Inferior parietal cortex (tissue), 1 donor: ENCODE results near the gene DLST.
A peak's percentile ranks its signal among the peaks of the same experiment; 100 is the strongest.

Source experiments
- DNase-seq: peaks from one replicate; pipeline ENCODE4 v3.0.0-alpha.2; 2016; ENCODE audit errors: extremely low spot score

DLST gene

DNA sequence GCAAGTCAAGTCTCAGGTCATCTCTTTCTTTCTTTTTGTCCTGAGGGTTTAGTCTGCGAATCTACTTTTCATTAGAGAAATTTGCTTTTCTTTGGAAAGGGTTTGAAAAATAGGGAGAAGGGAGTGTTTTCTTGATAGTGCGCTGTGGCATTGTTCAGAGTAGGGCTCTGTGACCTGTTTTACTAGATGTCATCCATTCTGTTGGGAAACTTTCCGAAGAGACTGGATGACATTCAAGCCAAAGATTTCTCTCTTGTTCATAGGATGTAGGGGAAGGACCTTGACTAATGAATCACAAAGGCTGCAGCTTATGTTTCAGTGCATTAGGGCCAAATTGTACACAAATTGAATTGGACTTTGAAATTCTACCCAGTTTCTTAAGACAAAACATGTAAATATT is 14.7 kb downstream of the DLST start:
- DNase-seq = no peak

DNA sequence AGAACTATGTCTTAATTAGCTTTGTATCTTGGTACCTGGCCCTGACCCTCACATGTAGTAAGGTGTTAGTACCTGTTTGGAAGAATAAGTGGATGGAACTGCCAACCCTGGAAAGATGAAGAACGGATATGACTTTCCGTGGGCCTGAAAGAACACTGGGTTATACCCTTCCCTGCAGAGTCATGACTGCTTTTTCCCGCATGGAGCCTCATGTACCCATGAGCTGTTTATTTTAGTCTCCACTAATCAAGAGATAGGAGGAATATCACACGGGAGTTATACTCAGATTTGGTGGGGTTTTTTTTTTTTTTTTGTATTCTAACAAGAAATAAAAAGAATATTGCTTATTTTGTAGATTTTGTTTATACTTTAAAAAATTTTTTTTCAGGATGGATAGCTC is 15.9 kb downstream of the DLST start:
- DNase-seq = no peak

DNA sequence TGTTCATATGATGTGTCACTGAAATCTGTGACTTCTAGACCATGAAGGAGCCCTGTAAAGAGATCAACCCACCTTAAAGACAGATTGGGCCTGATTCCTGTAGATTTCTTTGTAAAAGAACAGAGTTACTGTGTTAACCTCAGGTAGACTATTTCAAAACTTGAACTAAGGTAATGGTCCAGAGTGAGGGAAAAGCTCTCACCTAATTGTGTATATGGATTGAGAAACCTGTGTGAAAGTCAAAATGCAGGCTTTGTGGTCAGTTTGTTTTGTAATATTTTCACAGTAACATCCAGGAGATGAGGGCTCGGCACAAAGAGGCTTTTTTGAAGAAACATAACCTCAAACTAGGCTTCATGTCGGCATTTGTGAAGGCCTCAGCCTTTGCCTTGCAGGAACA is 16.4 kb downstream of the DLST start:
- DNase-seq = no peak

DNA sequence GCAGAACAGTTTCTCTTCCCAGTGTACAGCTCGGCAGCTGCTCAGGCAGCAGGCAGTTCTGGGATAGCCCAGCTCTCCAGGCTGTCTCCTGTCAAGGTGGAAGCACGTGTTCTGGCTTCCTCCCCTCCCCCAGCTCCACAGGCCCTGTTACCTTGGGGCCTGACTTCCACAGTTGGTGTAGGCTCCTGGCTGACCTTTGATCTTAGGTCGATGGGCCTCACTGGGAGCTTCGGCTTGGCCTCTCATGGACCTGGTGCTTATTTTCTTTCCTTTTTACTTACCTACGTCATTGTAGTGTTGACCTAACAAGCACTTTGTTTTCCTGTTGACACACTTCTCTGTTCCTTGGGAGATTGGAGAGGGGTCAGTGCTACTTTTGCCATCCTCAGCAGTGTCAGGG is 17.0 kb downstream of the DLST start:
- no peak for DNase-seq

DNA sequence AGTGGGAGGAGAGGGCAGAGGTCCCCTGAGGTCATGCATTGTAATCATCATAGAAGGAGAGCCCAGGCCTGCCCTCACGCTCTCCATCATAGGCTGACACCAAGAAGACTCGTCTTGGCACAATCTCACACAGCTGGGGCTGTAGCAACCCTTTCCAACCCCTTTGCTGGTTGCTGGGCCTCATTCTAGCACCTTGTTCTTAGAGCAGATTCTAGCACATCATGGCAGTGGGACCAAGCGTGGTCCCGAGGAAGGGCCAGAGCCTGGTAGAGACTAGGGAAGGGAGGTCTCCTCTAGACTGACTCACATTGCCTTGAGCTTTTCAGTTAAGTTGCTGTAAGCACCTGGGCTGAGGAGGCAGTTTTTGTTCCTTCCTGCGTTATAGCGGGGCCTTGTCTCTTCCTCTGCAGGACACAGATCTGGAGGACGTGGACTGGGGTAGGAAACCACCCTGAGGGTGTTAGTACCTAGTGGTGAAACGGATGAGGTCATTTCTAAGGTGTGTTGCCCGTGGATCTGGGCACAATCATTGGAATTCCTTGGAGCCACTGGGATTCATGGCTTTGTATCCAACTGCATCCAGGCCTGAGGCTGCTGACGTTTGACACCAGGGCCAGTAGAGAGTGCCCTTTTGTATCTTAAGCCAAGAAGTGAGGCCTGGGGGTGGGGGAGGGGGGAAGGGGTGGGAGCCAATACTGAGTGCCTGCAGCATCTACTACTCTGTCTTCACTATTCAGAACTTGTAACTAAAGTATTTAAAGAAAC is 21.4 kb downstream of the DLST start:
- DNase-seq = no peak

DNA sequence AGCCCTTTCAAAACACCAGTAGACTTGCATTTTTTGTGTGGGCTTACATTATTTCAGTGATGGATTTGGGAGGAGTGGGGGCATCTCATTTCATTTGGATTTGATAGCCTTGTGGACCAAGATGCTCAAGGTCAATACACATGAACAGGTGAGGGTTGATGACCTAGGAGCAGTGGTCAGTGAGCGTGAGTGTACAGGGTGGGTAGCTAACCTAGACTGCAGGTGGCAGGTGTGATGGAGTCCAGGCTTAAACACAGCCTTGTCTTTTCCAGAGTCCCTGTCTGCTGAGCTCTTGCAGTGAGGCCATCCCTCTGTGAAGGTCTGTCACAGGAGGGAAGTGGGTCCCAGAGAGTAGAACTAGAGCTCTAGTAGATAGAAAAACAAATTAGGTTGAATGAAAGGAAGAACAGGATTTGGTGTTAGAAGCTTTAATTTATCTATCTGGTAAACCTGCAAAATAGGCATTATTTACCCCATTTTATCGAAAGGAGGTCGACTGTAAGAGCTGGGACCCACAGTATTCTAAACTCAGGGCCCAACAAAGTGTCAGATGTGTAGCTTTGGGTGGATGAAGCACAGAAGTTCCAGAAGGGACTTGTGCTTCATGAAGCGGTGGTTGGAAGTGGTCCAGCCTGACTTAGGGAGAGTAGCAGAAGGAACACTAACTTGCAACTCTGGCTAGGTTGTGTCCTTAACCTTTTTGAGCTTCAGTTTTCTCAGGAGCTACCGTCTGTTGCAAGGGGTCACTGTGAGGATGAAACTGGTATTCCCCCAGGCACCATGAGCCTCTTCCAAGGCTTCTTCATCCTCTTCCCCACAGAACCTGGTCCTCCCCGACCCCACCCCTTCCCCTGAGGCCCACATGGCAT is 23.2 kb downstream of the DLST start:
- no peak for DNase-seq

DNA sequence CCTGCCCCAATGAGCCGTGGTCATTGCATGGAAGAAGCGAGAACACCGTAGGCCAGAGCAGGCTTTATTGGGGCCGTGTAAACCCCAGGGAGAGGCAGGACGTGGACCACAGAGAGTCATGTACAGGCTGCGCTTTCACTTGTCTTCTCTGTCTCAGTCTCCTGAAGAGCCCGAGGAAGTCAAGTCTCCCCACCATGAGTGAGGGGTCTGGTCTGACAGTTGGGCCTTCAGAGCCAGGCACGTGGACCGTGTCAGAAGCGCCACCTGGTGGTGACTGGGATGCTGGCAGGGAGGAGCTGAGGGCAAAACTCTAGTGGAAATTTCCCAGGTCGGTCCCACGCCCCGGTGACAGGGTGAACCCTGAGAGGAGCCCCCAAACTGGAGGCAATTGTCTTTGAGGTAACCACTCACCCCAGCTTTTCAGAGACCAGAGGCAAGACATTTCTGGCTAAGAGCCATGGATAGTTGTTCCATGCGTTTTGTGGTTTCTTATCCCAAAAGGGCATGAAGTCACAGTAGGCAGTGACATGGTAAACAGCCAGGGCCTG is 24.0 kb downstream of the DLST start:
- peak; percentile 76 for DNase-seq

DNA sequence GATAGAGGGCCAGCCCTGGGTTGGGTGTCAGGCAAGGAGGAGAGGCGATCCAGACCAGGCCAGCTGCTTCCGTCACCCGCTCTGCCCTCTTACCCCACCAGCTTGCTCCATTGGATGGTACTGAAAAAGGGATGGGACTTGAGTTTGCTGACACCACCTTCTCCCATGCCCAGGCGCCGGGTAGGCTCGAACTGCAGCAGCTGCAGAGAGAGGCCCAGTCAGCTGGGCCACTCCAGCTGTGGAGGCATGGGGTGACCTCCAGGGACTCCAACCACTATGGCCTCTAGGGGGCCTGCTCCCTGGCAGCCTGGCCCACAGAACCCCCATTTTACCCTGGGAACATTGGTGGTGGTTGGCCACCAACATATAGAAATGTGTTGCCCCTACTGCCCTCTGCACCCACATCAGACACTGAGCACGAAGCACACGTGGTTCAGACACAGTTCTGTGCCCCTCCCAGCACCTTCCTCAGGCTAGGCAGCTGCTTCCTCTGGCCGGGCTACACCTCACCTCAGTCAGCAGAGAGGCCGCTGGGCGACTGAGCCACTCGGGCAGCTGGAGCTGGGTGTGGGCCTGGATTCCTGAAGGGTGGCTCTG is 25.3 kb downstream of the DLST start:
- no peak for DNase-seq

DNA sequence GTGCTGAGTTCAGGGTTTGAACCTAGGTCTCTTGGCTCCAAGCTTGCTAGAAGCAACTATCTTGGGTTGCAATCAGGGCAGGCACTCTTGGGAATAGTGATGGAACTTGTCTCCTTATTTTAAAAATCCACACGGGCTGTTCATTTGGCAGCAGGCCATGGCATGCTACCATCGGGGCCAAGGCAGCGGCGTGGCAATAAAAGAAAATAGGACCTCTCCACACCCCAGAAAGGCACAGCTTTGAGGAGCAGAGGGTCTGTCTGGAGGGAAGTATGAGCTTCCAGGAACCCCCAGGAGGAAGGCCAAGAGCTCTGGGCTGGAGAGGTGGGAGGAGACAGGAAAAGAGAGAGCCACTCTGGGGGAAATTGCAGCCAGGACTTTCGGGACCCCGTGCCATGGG is 26.0 kb downstream of the DLST start:
- no peak for DNase-seq

DNA sequence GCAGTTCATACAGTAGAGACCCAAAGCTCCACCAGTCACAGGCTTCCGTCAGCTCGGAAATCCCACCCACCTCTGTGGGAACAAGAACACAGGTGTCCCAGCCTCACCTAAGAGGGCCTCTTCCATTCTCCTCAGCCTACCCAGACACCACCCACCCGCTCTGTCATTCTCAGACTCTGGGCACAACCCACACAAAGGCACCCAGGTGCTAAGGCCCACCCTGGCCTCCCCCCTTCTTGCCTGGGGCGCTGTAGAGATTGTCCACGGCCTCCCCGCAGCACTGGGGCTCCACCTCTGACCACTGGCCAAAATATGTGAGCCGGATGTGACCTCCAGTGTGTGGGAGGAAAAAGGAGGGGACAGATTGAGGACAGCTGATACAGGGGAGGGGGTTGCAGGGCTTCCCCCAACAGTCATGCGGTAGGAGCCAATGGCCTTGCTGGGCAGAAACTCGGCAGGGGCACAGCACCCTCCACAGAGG is 27.2 kb downstream of the DLST start:
- no peak for DNase-seq

DNA sequence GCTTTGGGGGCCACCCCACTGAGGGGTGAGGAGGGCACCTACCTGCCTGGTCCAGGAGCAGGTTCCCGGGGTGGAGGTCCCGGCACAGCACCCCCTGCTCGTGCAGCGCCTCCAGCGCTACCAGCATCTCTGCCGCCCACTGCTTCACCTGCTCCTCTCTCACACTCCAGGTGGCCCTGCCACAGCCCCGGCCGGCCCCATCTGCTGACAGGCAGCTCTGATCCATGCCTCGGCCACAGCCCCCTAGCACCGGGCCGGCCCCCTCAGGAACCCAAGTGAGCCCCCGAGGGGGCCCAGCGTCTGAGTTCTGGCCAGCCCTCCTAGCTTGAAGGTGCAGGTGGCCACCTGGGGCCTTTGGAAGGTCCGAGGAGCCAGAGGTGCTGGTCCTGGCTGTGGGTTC is 27.8 kb downstream of the DLST start:
- DNase-seq = no peak

DNA sequence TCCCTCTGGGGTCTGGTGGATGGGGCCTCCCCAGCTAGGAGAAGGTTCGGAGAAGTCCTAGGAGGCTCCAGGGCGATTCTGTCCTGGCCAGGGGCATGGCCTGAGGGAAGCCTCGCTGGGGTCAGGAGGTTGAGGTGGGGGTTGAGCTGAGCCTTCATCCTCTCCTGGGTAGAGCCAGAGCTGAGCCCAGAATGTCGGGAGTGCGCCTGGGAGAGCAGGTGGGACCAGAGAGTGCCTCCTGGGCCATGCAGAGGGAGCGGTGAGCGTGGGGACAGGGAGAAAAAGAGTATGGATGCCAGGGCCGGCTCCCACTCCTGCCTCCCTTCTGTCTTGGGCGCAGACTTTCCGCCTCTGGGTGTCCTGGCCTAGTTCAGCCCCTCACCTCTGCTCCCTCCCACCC is 28.2 kb downstream of the DLST start:
- no peak for DNase-seq

DNA sequence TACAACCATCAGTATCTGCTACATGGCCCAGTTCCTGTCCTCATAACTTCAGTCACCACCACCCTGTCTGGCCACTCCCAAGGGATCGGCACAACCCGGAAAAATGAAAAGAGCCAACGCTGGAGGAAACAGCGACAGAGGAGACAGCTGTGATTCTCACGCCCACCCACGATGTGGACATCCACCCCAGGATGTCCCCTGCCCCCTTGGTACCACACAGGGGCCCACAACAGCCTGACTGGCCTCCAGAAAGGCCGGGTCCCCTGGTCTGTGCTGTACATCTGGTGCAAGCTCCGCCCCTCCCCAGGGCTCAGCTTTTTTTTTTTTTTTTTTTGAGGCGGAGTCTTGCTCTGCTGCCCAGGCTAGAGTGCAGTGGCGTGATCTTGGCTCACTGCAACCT is 28.8 kb downstream of the DLST start:
- no peak for DNase-seq

DNA sequence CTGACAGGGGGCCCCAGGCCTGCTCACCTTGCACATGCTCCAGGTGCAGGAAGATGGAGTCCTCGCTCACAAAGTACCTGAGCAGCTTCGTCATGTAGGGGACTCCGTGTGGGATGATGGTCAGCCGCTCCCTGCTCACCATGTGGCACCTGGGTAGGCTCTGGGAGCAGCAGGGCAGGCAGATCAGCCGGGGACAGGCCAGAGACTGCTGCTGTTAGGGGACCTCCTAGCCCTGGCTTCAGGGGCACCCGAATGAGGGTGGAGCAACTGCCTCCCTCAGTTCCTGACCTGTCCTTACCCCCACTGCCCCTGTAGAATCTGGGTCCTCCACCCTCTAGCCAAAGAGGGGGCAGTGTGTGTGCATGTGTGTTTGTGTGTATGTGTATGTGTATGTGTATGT is 29.5 kb downstream of the DLST start:
- DNase-seq = no peak

DNA sequence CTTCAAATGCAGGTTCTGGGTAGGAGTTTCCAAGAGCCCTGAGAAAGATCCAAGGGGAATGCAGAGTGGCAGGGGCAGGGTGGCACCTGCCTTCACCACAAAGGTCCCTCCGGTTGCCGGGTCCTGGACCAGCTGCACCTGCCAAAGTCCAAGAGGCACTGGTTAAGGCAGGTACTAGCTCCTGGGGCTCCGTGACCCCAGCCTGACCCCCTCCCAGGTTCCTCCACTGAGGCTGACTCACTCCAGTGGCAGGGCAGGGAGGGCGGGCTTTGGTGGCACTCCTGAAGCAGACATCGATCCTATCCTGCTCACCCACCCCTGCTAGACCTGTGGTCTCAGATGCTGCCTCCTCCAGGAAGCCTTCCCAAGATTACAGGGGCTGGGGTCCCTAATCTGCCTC is 30.0 kb downstream of the DLST start:
- DNase-seq = no peak

DNA sequence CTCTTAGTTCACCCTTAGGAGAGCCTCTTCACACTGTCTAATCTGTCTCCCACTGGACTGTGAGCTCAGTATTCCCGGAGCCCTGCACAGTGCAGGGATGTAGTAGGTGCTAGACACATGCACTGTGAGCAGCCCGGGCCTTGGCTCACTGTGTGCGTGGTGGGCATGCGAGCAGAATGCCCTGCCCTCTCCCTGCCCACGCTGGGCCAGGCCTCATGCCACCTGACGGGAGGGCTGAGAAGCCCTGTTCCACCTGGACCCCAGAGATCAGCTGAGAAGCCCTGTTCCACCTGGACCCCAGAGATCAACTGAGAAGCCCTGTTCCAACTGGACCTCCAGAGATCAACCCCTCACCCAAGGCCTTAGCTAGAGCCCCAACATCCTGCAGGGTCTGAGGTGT is 30.4 kb downstream of the DLST start:
- no peak for DNase-seq

DNA sequence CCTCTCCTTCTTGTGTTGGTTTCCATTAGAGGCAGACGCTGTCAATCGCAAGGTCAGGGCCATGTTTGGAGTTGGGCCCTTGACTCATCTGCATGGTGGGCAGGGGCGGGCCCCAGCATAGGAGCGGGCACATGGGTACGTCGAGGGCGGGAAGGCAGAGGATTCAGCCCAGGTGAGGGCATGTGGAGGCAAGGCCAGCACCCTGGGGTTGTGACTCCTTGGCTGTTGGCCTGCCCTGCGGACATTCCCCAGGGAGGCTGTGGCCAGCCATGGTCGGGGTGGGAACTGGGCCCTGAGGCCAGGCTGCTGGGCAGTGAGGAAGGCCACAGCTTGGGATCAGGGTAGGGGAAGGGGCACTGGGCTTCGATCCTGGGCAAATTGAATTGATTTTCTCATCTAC is 31.1 kb downstream of the DLST start:
- no peak for DNase-seq

DNA sequence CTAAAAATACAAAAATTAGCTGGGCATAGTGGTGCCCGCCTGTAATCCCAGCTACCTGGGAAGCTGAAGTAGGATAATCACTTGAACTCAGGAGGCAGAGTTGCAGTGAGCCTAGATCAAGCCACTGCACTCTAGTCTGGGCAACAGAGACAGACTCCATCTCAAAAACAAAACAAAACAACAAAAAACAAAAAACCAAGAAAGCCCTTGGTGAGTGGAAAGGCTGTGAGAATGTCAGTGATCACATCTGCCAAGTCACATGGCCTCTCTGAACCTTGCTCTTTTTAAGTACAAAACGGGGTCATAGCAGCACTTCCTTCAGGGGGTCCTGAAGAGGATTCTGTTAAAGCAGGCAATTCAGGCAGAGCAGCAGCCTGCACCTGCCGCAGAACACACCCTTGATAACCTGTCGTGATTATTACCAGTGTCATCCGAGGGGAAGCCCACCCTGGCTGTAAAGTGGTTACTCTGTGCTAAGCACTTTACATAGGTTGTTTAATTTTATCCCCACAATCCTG is 31.7 kb downstream of the DLST start:
- no peak for DNase-seq

DNA sequence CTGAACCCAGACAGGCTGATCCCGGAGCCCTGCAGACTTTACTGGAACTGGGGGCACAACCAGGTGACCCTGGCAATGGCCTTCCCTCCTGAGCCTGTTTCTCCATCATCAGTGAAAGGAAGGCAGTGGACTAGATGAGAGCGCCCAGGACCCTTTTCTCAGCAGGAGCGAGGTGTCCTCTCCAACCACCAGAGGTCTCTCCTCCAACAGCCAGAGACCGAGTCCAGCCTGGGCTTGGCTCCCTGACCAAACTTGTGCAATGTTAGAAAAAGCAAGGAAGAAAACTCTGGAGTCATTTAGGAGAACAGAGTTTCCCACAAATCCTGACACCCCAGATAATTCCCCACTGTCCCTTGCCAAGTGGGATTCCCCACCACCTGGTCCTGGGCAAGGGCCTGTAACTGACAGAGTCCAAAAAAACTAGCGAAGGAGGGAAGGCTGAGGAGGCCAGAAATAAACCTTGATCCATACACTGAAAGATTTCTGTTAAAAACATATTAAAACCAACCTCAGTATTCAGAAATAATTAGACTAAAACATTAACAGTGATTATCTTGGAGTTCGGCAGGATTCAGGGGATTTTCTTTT is 32.4 kb downstream of the DLST start:
- peak; percentile 73 for DNase-seq

DNA sequence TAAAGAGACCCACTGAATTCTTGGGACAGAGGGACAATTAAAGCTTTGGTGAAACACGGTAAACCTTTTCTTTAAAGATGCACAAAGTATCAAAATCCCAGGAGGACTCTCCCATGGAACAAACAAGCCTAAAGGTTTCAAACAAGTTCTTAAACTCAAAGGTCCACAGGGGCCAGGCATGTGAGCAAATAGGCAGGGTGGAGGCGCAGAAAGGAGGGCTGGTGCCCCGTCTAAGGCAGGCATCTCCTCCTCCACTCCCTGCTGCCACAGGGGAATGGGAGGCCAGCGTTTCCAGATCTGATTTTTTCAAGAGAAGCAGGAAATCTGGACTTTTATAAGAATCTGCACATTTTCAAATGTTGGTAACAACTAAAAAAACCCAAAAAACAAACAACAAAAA is 33.7 kb downstream of the DLST start:
- no peak for DNase-seq

DNA sequence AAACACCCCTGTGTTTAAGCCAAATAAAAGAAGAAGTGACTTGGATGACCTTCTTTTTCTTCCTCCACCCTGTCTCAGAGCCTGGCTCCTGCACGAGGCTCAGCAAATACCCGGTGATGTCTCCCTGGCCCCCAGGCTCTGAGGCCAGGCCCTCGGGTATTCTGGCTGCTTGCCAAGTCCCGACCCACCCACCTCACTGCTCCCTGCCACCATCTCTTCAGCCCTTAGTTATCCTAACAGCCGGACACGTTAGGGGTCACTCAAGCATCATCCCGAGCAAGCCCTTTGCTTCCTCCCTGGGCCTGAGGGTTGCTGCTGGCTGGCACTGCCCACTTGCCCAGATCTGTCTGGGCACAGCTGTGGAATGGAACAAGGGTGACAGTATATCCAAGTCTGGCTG is 34.1 kb downstream of the DLST start:
- no peak for DNase-seq

DNA sequence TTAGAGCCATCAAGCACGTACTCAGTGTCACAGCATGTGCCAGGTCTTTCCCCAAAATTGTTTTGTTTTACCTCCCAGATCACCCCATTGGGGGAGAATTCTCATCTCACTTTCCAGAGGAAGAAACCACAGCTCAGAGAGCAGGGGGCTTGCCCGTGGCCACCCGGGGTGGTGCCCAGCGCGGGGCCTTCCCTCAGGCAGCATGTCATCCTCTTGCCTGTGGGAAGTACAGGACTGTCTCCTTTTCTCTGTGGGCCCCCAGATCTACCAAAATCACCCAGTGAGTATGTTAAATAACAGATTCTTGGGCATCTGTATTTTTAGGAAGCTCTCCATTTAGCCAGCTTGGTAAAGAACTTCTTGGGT is 35.4 kb downstream of the DLST start:
- DNase-seq = no peak
